ENCODE measurements around the gene VWC2L. TPM values are rescaled to one million over a fixed set of nuclear protein-coding genes. Genes with fewer than 3 reads are reported as not detected.

Gene VWC2L
- total and polyA plus RNA-seq, 7 donors, result 0.28 TPM; not detected in 6

- Histone ChIP-seq H3K36me3 (no peaks in the 10 kb centered on the region), H3K27me3 (no peaks in the 10 kb centered on the region), H3K9me3 (no peaks in the 10 kb centered on the region), H3K27ac (peak overlapping the region in 1 of 4 donors; percentile 31), H3K4me3 (no peak overlapping the region), H3K4me1 (peaks cover 0 to 5% (median 0%) of the 10 kb centered on the region in 4 donors)
- TF ChIP-seq POLR2A (IDR thresholded peaks at IDR 0.05) (no peak), CTCF (IDR thresholded peaks at IDR 0.05) (no peak), POLR2AphosphoS5 (IDR thresholded peaks at IDR 0.05) (no peak), EP300 (IDR thresholded peaks at IDR 0.05) (no peak)
- 88 to 89% methylated on average over 3 of the region's 3 CpGs for WGBS, 2 donors
- intact Hi-C loops (cut with DNase I), result no loop called here
- no peak for DNase-seq
Observed at GRCh38 chr2:214484239-214484638, 73.4 kb downstream of the VWC2L start.

DNA sequence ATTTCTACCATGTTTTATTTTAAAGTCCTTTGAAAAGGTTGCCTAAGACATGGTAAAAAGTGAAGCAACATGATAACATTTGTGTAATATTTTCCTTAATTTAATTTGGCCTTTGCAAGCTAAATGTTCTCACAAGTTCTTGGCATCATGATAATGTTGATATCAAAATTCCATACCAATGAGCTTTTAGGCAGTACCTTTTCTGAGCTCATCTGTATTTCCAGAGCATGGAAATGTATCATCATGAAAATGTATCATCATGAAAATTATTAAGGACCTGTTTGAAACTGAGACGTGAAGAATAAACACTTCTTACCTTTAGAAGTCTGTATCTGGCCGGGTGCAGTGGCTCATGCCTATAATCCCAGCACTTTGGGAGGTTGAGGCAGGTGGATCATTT lies 73.8 kb downstream of the VWC2L start:
- no peak for DNase-seq
- Histone ChIP-seq H3K4me3 (no peak overlapping the region), H3K27me3 (no peaks in the 10 kb centered on the region), H3K36me3 (no peaks in the 10 kb centered on the region), H3K27ac (peak overlapping the region in 1 of 4 donors; percentile 31), H3K4me1 (peaks cover 0 to 5% (median 0%) of the 10 kb centered on the region in 4 donors), H3K9me3 (no peaks in the 10 kb centered on the region)
- 70 to 82% methylated on average over 2 of the region's 2 CpGs for WGBS, 2 donors
- TF ChIP-seq EP300 (IDR thresholded peaks at IDR 0.05), result no peak
- TF ChIP-seq POLR2AphosphoS5 (IDR thresholded peaks at IDR 0.05), result no peak
- no peak for TF ChIP-seq CTCF (IDR thresholded peaks at IDR 0.05)
- TF ChIP-seq POLR2A (IDR thresholded peaks at IDR 0.05), result no peak
- intact Hi-C loops (cut with DNase I), result no loop called here

- intact Hi-C loops (cut with DNase I), result no loop called here
- no peak overlapping the region for H3K4me3 ChIP-seq
- no peaks in the 10 kb centered on the region for H3K27me3 ChIP-seq
- no peak for TF ChIP-seq EP300 (IDR thresholded peaks at IDR 0.05)
- TF ChIP-seq POLR2AphosphoS5 (IDR thresholded peaks at IDR 0.05), result no peak
- TF ChIP-seq CTCF (IDR thresholded peaks at IDR 0.05), result no peak
- no peak for TF ChIP-seq POLR2A (IDR thresholded peaks at IDR 0.05)
- H3K9me3 ChIP-seq, result peaks cover 0 to 4% (median 0%) of the 10 kb centered on the region in 4 donors
- H3K27ac ChIP-seq, result no peak overlapping the region
- H3K4me1 ChIP-seq, result no peaks in the 10 kb centered on the region
- no peaks in the 10 kb centered on the region for H3K36me3 ChIP-seq
- WGBS, 2 donors, result 73 to 77% methylated on average over 2 of the region's 2 CpGs
- DNase-seq, result no peak
Observed at GRCh38 chr2:214489181-214489580, 78.3 kb downstream of the VWC2L start.

GRCh38 chr2:214489702-214490101 lies 78.8 kb downstream of the VWC2L start:
- 53 to 70% methylated on average over 2 of the region's 2 CpGs for WGBS, 2 donors
- TF ChIP-seq POLR2A (IDR thresholded peaks at IDR 0.05) (no peak), EP300 (IDR thresholded peaks at IDR 0.05) (no peak), POLR2AphosphoS5 (IDR thresholded peaks at IDR 0.05) (no peak)

DNA sequence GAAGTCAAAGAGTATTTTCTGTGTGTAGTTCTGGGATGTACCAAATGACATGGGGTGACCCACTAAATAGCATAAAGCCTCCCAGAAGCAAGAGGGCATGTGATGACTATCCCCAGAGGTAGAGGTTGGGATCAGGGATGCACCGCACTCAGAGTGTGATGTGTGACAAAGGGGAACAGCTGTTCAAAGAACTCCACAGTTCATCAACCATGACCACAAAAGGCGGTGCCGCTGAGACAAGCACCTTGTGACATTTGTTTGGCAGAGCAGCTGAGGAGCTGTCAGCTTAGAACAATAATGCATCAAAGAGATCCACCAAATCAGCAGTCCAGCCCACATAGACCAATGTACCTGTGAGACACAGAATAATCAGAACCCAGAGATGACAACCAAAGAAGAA lies 81.3 kb downstream of the VWC2L start:
- no peak overlapping the region for H3K27ac ChIP-seq
- peaks cover 0 to 4% (median 0%) of the 10 kb centered on the region in 4 donors for H3K9me3 ChIP-seq
- H3K4me1 ChIP-seq, result peaks cover 0 to 5% (median 2%) of the 10 kb centered on the region in 4 donors
- no peak for DNase-seq
- H3K36me3 ChIP-seq, result no peaks in the 10 kb centered on the region
- TF ChIP-seq EP300 (IDR thresholded peaks at IDR 0.05), result no peak
- TF ChIP-seq CTCF (IDR thresholded peaks at IDR 0.05), result no peak
- TF ChIP-seq POLR2AphosphoS5 (IDR thresholded peaks at IDR 0.05), result no peak
- no peak for TF ChIP-seq POLR2A (IDR thresholded peaks at IDR 0.05)
- no peaks in the 10 kb centered on the region for H3K27me3 ChIP-seq
- intact Hi-C loops (cut with DNase I), result no loop called here
- no peak overlapping the region for H3K4me3 ChIP-seq
- 71 to 83% methylated on average over 3 of the region's 3 CpGs for WGBS, 2 donors

More at GRCh38 chr2:214489702-214490101, 78.8 kb downstream of the VWC2L start:
- intact Hi-C loops (cut with DNase I), result no loop called here
- DNase-seq, result no peak
- Histone ChIP-seq H3K36me3 (no peaks in the 10 kb centered on the region), H3K9me3 (peaks cover 0 to 4% (median 0%) of the 10 kb centered on the region in 4 donors), H3K4me1 (no peaks in the 10 kb centered on the region), H3K4me3 (no peak overlapping the region), H3K27me3 (no peaks in the 10 kb centered on the region), H3K27ac (no peak overlapping the region)

Data from sigmoid colon (tissue), 7 donors.